NCI-H2107 (cell line): ENCODE measurements around the gene LIN7A.
A peak's percentile ranks its signal among the peaks of the same experiment; 100 is the strongest.

Experiments used
- DNase-seq: peaks from one replicate; lab custom pipeline; 2025; lab: John Stamatoyannopoulos, UW

Gene LIN7A

DNA sequence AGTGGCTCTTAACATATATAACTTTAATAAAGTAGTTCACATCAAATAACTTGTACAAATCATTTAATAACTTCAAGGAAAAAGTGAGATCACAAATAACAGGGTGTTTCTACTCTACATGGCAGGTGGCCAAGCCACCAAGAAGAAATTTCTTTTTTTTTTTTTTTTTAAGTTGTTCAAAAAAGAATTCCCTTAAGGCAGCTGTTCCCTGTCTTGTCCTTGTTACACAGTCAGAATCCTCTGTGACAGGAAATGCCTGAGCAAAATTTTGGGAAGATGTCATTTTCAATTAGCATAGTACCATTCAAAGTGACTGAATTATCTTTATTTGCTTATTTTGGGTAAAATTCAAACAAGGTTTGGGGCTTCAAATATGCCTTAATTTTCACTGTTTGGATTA, 79.4 kb downstream of the LIN7A start:
- DNase-seq, result no peak

DNA sequence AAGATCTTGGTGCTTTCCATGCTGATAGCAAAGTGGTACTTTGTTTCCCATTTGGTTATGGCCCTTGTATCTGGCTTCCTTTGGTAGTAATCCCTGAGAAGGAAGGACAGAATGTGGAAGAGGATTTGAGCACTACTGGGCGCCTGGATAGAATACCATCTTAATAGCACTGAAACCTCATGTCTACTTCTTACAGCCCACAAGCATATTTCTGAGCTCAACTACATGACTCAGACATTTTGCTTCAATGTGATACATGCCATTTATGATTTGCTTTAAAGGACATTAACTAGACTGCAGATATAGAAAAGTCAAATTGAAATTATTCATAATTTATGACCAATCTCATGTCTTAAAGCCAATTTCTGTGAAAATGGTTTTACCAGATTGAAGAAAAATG, 80.4 kb downstream of the LIN7A start:
- no peak for DNase-seq

DNA sequence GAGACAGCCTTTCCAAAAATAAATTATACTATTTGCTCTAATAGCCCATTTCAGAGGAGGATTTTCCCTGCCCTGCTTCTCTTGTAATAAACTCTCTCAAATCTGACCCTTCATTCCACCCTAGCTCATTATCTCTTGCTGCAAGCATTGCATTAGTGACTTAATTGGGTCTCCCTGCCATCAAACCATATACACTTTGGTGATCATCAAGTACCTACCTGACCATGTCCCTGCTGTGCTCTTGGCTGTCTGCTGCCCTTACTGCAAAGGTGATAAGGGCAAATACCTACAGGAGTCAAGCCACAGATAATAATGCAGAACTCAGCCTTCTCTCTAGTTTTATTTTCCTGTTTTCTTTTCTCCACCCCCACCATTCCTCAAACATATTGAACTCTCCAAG, 88.4 kb downstream of the LIN7A start:
- DNase-seq, result no peak

DNA sequence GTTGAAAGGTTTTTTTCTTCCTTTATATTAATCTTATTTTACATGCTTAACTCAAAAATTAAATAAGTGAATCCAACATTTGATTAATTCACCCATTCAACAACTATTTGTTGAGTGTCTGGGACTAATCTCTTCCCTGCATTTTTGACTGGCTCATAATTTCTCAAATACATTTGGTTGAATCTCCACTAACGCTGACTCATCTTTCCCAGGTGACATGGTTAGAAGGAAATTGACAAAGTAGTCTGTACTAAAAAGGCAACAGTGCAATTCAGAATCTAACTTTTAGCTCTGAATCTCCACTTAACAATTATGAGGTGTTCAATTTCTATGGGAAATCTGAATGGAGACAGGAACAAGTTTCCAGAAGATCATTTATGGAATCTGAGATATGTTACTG, 88.9 kb downstream of the LIN7A start:
- no peak for DNase-seq

DNA sequence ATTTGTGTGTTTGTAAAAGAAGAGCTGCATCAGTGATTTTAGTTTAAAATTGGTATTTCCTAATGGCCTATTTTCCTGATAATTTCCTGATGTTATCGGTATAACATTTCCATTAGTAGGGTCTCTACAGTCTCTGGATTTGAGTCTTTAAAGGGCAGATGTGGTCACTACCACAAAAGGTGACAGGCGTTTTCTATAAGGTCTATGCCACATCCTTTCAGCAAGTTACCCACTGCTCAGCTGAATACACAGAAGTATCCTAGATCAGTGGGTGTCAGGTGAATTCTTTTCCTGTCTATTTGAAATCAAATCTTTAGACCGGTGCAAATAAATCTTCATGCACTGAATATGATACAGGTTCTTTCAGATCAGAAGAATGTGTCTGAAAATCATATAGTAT, 90.2 kb downstream of the LIN7A start:
- no peak for DNase-seq

DNA sequence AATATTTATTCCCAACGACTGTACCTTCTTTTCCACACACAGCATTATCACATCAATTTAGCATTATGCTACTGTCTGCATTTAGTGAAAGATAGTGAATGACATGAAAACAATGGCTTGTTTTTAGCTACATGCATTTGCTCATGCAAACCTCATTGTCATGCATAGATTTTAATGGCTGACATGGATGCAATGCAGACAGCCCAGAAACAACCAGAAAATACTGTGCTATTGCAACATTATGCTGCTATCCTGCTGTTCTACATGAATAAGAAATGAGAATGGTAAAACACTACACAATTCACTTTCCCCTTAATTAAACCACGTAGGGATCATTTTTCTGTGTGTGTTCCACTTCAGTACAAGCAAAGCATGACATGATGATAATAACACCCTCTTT, 90.8 kb downstream of the LIN7A start:
- peak; percentile 50 for DNase-seq

DNA sequence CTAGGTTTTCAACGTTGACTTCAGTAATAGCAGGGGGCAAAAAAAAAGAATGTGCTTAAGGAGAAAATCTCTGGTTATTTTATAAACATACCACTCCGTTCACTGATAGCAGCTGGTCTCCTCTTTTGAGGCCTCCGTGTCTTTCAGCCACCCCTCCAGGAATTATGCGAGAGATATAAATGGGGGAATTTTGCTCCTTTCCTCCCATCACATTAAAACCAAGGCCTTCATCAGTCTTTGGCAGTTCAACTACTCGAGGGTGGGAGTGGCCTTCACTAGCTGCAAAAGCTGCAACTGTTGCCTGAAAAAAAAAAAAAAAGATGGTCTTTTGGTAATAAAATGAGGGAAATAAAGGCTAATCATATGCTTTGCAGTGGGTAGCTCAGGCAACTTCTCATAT, 92.1 kb downstream of the LIN7A start:
- DNase-seq, result no peak

DNA sequence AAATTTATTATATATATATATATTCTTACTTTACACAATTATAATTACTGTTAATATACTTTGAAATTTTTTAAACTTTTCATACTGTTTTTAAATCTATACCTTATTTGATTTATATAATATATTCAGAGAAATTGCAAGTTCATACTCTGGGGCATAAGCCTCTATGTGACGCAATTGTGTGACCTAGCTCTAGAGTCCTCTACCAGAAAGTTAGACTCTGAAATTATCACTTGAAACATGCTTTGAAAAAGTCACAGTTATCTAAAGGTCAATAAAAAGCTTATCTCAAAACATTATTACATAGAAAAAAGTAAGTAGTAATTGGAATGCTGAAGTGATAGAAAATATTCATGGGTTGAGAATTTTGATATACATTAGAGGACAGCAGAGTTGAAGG, 93.8 kb downstream of the LIN7A start:
- DNase-seq, result no peak

DNA sequence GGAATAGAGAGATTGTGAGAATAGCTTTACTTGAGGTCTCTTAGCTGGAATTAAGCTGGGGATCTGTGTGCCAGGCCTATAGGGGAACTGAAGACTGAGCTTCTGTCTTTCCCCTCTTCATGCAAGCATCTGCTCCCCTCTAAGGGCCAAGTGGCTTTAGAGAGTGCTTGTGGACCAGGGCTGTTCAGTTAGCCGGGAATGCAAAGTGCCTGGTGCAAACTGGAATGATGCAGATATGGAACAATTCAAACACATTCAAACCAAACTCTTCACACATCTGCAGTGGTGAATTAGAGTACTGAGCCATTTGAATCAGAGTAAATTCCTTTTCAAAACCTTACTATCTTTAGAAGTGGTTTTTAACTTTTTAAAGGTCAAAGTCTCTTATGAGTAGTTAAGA, 99.0 kb downstream of the LIN7A start:
- peak; percentile 29 for DNase-seq

DNA sequence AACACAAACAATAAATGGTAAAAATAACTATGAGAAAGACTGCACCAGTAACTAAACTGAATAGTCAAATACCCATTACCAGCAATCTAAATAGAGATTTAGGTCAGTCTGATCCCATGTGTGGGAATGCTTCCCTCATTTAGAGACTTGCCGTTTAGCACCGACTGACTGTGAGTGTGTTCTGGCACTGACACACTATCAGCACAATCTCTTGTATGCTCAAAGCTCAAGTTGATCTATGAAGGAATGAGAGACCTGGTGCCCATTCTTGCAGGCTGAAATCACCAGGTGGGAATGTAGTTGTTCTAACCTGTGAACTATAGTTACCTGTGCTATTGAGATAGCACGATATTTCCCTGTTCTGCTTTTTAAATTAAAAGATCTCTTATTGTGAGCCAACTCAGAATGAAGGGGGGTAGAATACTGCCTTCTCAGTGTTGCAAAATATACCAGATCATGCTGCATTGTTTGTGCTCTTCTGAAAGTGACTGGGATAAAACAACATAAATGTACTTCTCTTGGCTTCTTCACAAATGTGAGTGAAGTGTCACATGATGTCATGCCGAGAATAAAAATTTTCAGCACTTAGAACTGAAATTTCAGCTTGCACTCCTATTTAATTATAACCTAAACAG, 99.6 kb downstream of the LIN7A start:
- no peak for DNase-seq

DNA sequence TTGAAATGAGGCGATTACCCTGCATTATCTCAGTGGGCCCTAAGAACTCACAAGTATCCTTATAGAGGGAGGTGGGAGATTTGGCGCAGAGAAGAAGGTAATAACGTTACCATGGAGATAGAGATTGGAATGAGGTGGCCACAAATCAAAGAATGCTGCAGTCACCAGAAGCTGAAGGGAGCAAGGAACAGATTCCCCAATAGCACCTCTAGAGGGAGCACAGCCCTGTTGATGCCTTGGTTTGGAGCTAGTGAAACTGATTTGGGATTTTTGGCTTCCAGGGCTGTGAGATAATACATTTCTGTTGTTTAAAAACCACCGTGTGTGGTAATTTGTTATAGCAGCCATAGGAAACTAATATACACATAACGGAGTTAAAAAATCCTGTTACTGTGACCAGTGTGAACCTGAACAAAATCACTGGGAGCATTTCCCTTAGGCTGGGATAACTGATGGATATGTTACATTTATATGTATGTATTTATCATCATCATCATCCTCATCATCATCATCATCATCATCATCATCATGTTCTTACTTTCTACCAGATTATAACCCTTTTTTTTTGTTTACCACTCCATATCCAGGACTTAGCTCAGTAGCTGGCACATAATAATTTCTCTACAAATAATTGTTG, 100.3 kb downstream of the LIN7A start:
- peak; percentile 17 for DNase-seq

DNA sequence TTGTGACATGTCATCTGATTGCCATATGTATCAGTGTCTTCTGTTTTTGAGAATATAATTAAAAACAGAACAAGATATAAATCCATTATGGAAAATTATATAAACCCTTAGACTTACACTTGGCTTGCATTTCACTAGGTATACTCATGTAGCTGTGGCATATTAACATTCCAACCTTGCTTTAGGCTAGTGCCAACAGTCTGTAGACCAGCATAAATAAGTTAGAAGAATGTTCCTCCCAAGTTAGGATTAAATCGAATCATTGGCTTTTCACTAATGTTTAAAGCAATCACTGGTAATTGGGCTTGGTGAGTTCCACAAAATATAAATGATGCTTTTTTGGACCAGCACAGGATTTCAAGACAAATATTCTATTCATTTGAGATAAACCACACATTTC, 103.0 kb downstream of the LIN7A start:
- no peak for DNase-seq

DNA sequence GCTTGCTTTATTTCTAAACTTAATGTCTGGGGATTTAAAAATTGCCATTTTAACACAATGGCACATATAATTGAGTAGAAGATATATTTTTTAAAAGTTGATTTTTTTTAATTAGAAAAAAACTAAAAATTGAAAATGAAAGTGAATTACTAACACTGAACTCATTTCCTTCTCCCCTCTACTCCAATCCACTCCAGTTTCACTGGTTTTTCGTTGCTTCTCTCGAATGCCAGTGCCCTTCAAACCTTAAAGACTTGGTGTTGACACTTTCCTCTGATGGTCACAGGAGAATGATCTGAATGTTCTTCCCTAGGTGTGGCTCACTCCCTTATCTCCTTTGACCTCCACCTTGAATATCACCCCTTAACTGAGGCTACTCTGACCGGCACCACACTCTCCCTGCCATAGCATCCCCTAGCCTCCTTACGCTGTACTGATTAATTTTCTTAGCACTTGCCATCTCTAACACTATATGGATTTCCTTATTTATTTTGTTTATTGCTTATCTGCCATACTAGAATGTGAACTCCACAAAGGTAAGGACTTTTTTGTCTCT, 107.1 kb downstream of the LIN7A start:
- no peak for DNase-seq

DNA sequence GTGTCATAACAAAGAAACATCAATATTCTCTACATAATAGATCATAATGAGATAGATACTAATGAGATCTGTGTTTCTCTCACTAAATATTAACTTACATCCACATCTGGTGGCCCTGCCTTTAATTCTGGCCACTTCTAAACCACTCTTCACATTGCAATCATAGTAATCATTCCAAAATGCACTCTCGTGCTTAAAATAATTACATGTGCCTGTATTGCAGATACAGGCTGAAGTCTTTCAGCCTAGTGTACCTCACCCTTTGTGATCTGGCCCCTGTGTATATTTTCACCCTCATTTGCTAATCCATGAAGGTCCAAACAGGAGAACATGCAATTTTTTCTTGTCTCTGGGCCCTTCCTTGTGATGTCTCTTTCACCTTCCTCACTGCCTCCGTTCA, 108.0 kb downstream of the LIN7A start:
- no peak for DNase-seq

DNA sequence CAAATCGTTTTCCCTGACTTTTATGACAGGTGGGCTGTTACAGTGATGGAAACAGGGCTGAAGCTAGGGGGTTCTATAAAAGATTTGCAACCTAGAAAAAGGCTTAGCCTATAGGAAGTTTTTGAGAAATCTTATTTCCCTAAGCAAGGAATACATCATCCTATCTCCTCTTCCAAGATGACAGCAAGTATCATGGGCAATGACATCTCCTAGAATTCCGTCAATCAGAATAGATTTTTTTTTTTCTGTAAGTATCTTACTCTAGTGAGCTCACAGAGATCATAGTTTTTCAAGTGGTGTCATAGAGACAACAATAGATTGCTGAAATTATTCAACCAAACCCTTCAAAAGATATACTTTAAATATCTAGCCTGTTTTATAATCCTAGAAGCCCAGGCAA, 112.2 kb downstream of the LIN7A start:
- DNase-seq, result no peak

DNA sequence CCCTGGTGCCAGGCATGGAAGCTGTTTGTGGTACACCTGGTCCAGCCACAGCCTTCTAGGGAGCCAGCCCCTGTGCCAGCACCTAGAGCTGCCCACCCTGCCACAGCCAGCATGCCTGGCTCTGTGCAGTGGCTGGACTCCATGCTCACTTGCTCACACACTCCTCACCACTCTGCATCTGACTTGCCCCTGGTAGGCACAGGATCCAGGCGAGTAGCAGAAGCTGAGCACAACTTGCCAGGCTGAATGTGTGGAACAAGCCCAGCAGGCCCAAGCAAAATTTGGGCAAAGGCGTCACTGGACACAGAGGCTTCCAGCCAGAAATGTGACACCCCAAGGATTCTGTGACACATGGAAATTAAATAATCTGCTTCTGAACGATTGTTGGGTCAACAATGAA, 114.3 kb downstream of the LIN7A start:
- no peak for DNase-seq

DNA sequence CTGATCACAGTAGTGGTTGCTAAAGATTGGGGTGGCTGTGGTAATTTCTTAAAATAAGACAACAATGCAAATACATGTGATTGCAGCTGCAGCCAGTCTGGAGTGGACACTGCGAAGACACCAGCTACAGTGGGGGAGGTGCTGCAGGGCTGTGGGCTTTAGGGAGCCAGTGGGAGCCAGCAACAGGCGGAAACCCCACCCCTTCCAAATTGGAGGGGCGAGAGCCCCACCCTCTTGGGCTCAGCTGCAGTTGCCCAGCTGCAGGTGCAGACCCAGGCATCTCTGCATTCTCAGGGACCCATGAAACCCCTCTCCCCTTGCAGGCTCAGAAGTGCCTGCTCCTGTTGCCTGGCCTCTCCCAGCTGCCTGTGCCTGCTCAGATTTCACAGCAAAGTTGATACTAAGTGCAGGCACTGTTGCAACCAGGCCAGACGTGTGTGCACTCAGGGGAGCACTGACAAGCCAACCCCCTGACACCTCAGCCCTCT, 116.2 kb downstream of the LIN7A start:
- no peak for DNase-seq

DNA sequence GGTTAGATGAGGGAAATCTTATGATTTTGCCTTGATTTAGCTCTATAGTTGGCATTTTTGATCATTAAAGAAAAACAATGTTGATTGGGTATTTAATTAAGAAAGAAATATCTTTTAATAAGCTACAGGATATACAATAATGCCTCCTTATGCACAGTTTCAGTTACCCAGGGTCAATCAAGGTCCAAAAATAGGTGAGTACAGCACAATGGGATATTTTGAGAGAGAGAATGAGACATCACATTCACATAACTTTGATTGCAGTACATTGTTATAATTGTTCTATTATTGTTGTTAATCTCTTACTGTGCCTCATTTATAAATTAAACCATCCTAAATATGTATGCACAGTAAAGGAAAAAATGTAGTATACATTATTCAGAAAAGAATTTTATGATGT, 118.9 kb downstream of the LIN7A start:
- DNase-seq, result no peak

DNA sequence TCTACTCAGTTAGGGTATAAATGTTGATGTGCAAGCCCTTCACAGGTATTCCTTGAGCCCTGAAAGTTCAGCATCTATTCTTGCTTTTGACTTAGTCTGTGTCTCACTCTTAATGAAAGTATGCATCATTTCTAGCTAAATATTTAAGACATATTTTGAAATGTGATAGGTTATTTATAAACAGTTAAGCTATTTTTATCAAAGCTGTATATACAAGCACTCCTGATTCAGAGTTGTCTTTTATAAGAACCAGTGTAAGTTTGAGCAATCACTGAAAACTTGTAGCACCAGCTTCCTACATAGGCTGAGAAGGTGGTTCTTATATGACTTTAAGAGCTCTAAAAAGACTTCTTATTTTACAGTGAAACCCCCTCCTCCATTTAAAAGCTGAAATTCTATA, 122.4 kb downstream of the LIN7A start:
- no peak for DNase-seq

DNA sequence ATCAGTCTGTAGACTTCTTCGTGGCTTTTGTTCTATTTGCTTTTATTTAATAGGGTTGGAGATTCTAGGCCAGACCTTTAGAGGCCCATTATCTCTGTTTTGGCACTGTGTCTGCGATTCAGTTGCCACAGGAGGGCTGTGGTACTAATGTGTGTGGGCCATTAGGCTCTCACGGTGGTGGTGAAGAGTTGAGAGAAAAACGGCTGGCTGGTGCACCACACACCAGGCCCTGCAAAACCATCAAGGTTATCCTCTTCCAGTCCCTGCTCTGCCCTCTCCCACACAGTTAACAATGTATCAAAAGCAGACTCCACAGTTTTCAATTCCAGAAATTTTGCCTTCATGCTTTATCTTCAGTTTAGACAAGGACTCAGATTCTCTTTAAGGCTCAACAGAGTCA, 123.3 kb downstream of the LIN7A start:
- no peak for DNase-seq

DNA sequence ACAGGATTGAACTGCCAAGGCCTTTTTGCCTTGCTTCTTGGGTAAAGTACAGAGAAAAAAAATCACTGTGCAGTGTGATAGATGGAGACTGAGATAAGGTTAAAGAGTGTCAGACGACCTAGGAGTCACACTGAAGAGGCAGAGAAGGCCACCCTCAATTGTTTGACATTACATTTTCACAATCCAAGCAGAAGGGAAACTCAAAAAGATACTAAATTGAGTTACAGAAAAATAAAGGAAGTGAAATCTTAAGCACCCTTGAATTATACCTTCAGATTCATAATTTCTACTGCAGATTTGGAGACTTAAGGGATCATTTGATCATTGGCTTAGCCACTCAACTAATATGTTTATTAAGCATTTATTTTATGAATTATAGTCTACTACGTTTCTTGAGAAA, 123.9 kb downstream of the LIN7A start:
- DNase-seq, result no peak

DNA sequence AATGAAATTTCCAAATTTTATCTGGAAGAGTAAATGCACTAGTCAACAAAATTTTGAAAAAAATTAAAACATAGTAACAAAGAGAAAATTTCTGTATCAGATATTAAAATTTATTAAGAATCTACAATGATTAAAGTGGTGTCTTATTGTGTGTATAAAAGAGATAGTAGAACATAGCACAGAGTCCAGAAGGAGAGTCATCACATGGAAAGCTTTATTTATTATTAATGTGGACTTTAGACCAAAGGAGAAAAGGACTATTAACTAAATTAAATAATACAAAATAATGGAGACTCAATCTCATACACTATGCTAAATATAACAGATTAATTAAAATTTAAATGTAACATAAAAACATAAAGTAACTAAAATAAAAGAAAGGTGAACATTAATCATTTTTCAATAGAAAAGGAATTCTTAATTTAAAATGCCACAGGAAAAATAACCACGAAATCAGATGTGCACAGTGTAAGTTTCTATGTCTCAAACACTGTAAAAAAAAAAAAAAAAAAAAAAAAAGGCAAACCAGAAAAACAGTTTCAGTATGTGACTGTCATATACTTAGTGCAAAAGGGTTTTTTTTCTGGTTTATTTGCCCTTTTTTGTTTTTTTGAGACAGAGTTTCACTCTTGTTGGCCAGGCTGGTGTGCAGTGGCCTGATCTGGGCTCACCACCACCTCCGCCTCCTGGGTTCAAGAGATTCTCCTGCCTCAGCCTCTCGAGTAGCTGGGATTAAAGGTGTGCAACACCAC, 125.6 kb downstream of the LIN7A start:
- DNase-seq, result no peak

DNA sequence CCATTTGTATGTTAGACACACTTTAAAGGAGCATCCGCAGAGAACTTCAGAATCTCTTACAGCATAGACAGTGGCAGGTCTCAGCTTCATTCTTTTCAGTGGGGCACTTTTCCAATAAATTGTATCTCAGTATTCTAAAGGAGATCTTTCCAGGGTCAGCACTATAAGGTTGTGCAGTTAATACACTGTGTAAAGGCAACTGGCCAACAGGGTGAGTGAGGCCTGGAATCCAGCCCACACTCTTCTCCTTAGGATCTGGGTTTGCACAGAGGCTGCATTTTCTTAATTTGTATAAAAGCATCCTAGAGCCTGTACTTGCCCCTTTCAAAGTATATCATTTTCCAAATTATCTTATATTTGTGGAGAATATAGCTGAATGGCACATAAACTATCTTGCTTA, 126.9 kb downstream of the LIN7A start:
- DNase-seq, result no peak
